Renal cortical epithelial cell (primary cell): ENCODE measurements around the gene DRD5. TPM values are rescaled to one million over a fixed set of nuclear protein-coding genes. Genes with fewer than 3 reads are reported as not detected.
"Not testable (repeated sequence)": the region's sequence is repeated elsewhere in the genome, so short reads cannot be mapped to it uniquely, and the experiment has no call there.

Experiments
- DNase-seq: peaks from one replicate; pipeline ENCODE4 v3.0.0-alpha.2; 2011; ENCODE audit warnings: low read depth
- total RNA-seq: library from RNA; depleted of rRNA; stranded (reverse); fragments of >200 nt; gene quantifications from 2 replicates; pipeline ENCODE4 v1.2.3, GENCODE V29; 2014

The DRD5 gene
- total RNA-seq = not detected in 2 replicates

- no peak for DNase-seq
Measured at GRCh38 chr4:9781343-9782135, at the start of gene DRD5. Gene DRD5 (plus strand): TSS chr4:9781634. CDS start chr4:9782030, 396 bp downstream.

GRCh38 chr4:9732256-9732655 lies 49.2 kb upstream of the DRD5 start:
- DNase-seq = not testable (repeated sequence)

GRCh38 chr4:9735515-9735914 lies 45.9 kb upstream of the DRD5 start:
- DNase-seq = no peak

GRCh38 chr4:9737280-9737679 lies 44.2 kb upstream of the DRD5 start:
- DNase-seq = not testable (repeated sequence)

- DNase-seq = not testable (repeated sequence)
Measured at GRCh38 chr4:9743789-9744188, 37.6 kb upstream of the DRD5 start.

- no peak for DNase-seq
Measured at GRCh38 chr4:9745782-9746181, 35.7 kb upstream of the DRD5 start.

- no peak for DNase-seq
Measured at GRCh38 chr4:9758641-9759317, 22.7 kb upstream of the DRD5 start.

- DNase-seq = peak; percentile 68
Measured at GRCh38 chr4:9762823-9763475, 18.5 kb upstream of the DRD5 start.

- no peak for DNase-seq
Measured at GRCh38 chr4:9764155-9764696, 17.2 kb upstream of the DRD5 start.

- peak; percentile 4 for DNase-seq
Measured at GRCh38 chr4:9765091-9765490, 16.3 kb upstream of the DRD5 start.

GRCh38 chr4:9769321-9769720 lies 12.1 kb upstream of the DRD5 start:
- no peak for DNase-seq

GRCh38 chr4:9771034-9771433 lies 10.4 kb upstream of the DRD5 start:
- peak; percentile 2 for DNase-seq

GRCh38 chr4:9773471-9773870 lies 8.0 kb upstream of the DRD5 start:
- no peak for DNase-seq

GRCh38 chr4:9782136-9782436 lies 652 bp downstream of the DRD5 start:
- no peak for DNase-seq

GRCh38 chr4:9785891-9786290 lies 4.5 kb downstream of the DRD5 start:
- DNase-seq = not testable (repeated sequence)

- no peak for DNase-seq
Measured at GRCh38 chr4:9792381-9792780, 10.9 kb downstream of the DRD5 start.

GRCh38 chr4:9796641-9797040 lies 15.2 kb downstream of the DRD5 start:
- peak; percentile 15 for DNase-seq

- no peak for DNase-seq
Measured at GRCh38 chr4:9800848-9801247, 19.4 kb downstream of the DRD5 start.

- DNase-seq = no peak
Measured at GRCh38 chr4:9804918-9805317, 23.5 kb downstream of the DRD5 start.

GRCh38 chr4:9808077-9808476 lies 26.6 kb downstream of the DRD5 start:
- DNase-seq = no peak

- no peak for DNase-seq
Measured at GRCh38 chr4:9811806-9812205, 30.4 kb downstream of the DRD5 start.

GRCh38 chr4:9812501-9813340 lies 31.3 kb downstream of the DRD5 start:
- no peak for DNase-seq
